SK-N-SH treated with all-trans-retinoic acid at 6 μM for 48 hours (cell line): ENCODE measurements around the gene CEP164.

Source experiments
- ATAC-seq: fragments of 200-7000 bp; cut with Tn5 transposase; 3 replicates; pipeline ENCODE4 v1.9.1; 2020; ENCODE audit warnings: mild to moderate bottlenecking, moderate library complexity
- ARNTL ChIP-seq: fragments of 450-650 bp; formaldehyde crosslinking; IDR thresholded peaks from 2 replicates; pipeline ENCODE4 v1.5.0; 2020; ENCODE audit warnings: low read depth, mild to moderate bottlenecking, moderate library complexity, borderline replicate concordance
- BACH2 ChIP-seq: fragments of 250-450 bp; sonication (Bioruptor Pico); IDR thresholded peaks from 2 replicates; pipeline ENCODE4 v1.9.0; 2021; ENCODE audit warnings: mild to moderate bottlenecking, borderline replicate concordance
- CSDC2 ChIP-seq: fragments of 250-450 bp; sonication (Bioruptor Pico); IDR thresholded peaks from 2 replicates; pipeline ENCODE4 v1.5.0; 2020; ENCODE audit warnings: mild to moderate bottlenecking, moderate library complexity
- ESRRG ChIP-seq: fragments of 250-450 bp; sonication (Bioruptor Pico); IDR thresholded peaks from 2 replicates; pipeline ENCODE4 v1.6.1; 2021; ENCODE audit warnings: mild to moderate bottlenecking
- GLIS3 ChIP-seq: fragments of 250-450 bp; sonication (Bioruptor Pico); IDR thresholded peaks from 2 replicates; pipeline ENCODE4 v1.5.0; 2020; ENCODE audit warnings: mild to moderate bottlenecking, moderate library complexity
- ISL1 ChIP-seq: fragments of 250-450 bp; sonication (Bioruptor Pico); IDR thresholded peaks from 2 replicates; pipeline ENCODE4 v2.1.2; 2022; ENCODE audit warnings: mild to moderate bottlenecking, moderate library complexity
- OSR1 ChIP-seq: fragments of 250-450 bp; sonication (Bioruptor Pico); IDR thresholded peaks from 2 replicates; pipeline ENCODE4 v1.8.0; 2022; ENCODE audit warnings: moderate library complexity, mild to moderate bottlenecking, inconsistent platforms
- PPARA ChIP-seq: fragments of 250-450 bp; sonication (Bioruptor Pico); IDR thresholded peaks from 2 replicates; pipeline ENCODE4 v1.5.0; 2020; ENCODE audit warnings: mild to moderate bottlenecking, borderline replicate concordance
- RARB ChIP-seq: fragments of 250-450 bp; sonication (Bioruptor Pico); IDR thresholded peaks from 2 replicates; pipeline ENCODE4 v1.8.0; 2021; ENCODE audit warnings: mild to moderate bottlenecking, moderate library complexity
- SNAI2 ChIP-seq: fragments of 250-450 bp; sonication (Bioruptor Pico); IDR thresholded peaks from 2 replicates; pipeline ENCODE4 v1.5.0; 2020; ENCODE audit warnings: mild to moderate bottlenecking, moderate library complexity
- TCF4 ChIP-seq: fragments of 250-450 bp; sonication (Bioruptor Pico); IDR thresholded peaks from 2 replicates; pipeline ENCODE4 v1.8.0; 2021; ENCODE audit warnings: mild to moderate bottlenecking, moderate library complexity, borderline replicate concordance
- TOX ChIP-seq: fragments of 250-450 bp; sonication (Bioruptor Pico); IDR thresholded peaks from 2 replicates; pipeline ENCODE4 v1.8.0; 2021; ENCODE audit warnings: mild to moderate bottlenecking, moderate library complexity, borderline replicate concordance
- ZFP3 ChIP-seq: fragments of 250-450 bp; sonication (Bioruptor Pico); IDR thresholded peaks from 2 replicates; pipeline ENCODE4 v1.5.0; 2020; ENCODE audit warnings: mild to moderate bottlenecking, moderate library complexity
- ZFP30 ChIP-seq: fragments of 450-650 bp; formaldehyde crosslinking; IDR thresholded peaks from 2 replicates; pipeline ENCODE4 v1.5.0; 2022; ENCODE audit warnings: mild to moderate bottlenecking, moderate library complexity
- ZNF565 ChIP-seq: fragments of 450-650 bp; formaldehyde crosslinking; conservative IDR thresholded peaks from 2 replicates; pipeline ENCODE4 v1.5.0; 2020; ENCODE audit warnings: low read depth, mild to moderate bottlenecking, moderate library complexity
- ZNF70 ChIP-seq: fragments of 450-650 bp; formaldehyde crosslinking; IDR thresholded peaks from 2 replicates; pipeline ENCODE4 v1.5.0; 2020; ENCODE audit warnings: mild to moderate bottlenecking, moderate library complexity
- ZNF8 ChIP-seq: fragments of 450-650 bp; formaldehyde crosslinking; IDR thresholded peaks from 2 replicates; pipeline ENCODE4 v1.5.0; 2020; ENCODE audit warnings: mild to moderate bottlenecking, moderate library complexity
- TF ChIP-seq, protein P1 (sequence below): fragments of 250-450 bp; sonication (Bioruptor Pico); IDR thresholded peaks from 2 replicates; pipeline ENCODE4 v1.8.0; 2021; ENCODE audit warnings: low read depth, mild to moderate bottlenecking, moderate library complexity, borderline replicate concordance
- TF ChIP-seq, protein P2 (sequence below): fragments of 250-450 bp; sonication (Bioruptor Pico); IDR thresholded peaks from 2 replicates; pipeline ENCODE4 v1.5.1; 2021; ENCODE audit warnings: mild to moderate bottlenecking, moderate library complexity
- TF ChIP-seq, protein P3 (sequence below): fragments of 250-450 bp; sonication (Bioruptor Pico); IDR thresholded peaks from 2 replicates; pipeline ENCODE4 v1.5.0; 2020; ENCODE audit warnings: mild to moderate bottlenecking, moderate library complexity
- TF ChIP-seq, protein P4 (sequence below): fragments of 250-450 bp; sonication (Bioruptor Pico); IDR thresholded peaks from 2 replicates; pipeline ENCODE4 v1.8.0; 2020; ENCODE audit warnings: mild to moderate bottlenecking, moderate library complexity, borderline replicate concordance
- TF ChIP-seq, protein P5 (sequence below): fragments of 250-450 bp; sonication (Bioruptor Pico); IDR thresholded peaks from 2 replicates; pipeline ENCODE4 v1.5.1; 2020; ENCODE audit warnings: low read depth, mild to moderate bottlenecking, moderate library complexity

The CEP164 gene

GRCh38 chr11:117409511-117409910 lies 81.9 kb downstream of the CEP164 start:
- TF ChIP-seq ARNTL (CRISPR knock-in tag) (no peak), ESRRG (no peak), ZFP30 (CRISPR knock-in tag) (no peak), ZNF8 (CRISPR knock-in tag) (no peak), CSDC2 (CRISPR knock-in tag) (no peak), RARB (CRISPR knock-in tag) (no peak), ISL1 (CRISPR knock-in tag) (no peak), TCF4 (CRISPR knock-in tag) (no peak), TOX (no peak), PPARA (CRISPR knock-in tag) (no peak), ZNF70 (CRISPR knock-in tag) (no peak), ZFP3 (no peak), SNAI2 (CRISPR knock-in tag) (no peak), OSR1 (CRISPR knock-in tag) (no peak), ZNF565 (CRISPR knock-in tag) (no peak)
- TF ChIP-seq, protein P1, sequence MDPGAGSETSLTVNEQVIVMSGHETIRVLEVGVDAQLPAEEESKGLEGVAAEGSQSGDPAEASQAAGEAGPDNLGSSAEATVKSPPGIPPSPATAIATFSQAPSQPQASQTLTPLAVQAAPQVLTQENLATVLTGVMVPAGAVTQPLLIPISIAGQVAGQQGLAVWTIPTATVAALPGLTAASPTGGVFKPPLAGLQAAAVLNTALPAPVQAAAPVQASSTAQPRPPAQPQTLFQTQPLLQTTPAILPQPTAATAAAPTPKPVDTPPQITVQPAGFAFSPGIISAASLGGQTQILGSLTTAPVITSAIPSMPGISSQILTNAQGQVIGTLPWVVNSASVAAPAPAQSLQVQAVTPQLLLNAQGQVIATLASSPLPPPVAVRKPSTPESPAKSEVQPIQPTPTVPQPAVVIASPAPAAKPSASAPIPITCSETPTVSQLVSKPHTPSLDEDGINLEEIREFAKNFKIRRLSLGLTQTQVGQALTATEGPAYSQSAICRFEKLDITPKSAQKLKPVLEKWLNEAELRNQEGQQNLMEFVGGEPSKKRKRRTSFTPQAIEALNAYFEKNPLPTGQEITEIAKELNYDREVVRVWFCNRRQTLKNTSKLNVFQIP (CRISPR knock-in tag), result no peak
- TF ChIP-seq, protein P2, sequence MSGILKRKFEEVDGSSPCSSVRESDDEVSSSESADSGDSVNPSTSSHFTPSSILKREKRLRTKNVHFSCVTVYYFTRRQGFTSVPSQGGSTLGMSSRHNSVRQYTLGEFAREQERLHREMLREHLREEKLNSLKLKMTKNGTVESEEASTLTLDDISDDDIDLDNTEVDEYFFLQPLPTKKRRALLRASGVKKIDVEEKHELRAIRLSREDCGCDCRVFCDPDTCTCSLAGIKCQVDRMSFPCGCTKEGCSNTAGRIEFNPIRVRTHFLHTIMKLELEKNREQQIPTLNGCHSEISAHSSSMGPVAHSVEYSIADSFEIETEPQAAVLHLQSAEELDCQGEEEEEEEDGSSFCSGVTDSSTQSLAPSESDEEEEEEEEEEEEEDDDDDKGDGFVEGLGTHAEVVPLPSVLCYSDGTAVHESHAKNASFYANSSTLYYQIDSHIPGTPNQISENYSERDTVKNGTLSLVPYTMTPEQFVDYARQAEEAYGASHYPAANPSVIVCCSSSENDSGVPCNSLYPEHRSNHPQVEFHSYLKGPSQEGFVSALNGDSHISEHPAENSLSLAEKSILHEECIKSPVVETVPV (CRISPR knock-in tag), result no peak
- TF ChIP-seq, protein P3, sequence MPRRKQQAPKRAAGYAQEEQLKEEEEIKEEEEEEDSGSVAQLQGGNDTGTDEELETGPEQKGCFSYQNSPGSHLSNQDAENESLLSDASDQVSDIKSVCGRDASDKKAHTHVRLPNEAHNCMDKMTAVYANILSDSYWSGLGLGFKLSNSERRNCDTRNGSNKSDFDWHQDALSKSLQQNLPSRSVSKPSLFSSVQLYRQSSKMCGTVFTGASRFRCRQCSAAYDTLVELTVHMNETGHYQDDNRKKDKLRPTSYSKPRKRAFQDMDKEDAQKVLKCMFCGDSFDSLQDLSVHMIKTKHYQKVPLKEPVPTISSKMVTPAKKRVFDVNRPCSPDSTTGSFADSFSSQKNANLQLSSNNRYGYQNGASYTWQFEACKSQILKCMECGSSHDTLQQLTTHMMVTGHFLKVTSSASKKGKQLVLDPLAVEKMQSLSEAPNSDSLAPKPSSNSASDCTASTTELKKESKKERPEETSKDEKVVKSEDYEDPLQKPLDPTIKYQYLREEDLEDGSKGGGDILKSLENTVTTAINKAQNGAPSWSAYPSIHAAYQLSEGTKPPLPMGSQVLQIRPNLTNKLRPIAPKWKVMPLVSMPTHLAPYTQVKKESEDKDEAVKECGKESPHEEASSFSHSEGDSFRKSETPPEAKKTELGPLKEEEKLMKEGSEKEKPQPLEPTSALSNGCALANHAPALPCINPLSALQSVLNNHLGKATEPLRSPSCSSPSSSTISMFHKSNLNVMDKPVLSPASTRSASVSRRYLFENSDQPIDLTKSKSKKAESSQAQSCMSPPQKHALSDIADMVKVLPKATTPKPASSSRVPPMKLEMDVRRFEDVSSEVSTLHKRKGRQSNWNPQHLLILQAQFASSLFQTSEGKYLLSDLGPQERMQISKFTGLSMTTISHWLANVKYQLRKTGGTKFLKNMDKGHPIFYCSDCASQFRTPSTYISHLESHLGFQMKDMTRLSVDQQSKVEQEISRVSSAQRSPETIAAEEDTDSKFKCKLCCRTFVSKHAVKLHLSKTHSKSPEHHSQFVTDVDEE (CRISPR knock-in tag), result no peak
- TF ChIP-seq, protein P4, sequence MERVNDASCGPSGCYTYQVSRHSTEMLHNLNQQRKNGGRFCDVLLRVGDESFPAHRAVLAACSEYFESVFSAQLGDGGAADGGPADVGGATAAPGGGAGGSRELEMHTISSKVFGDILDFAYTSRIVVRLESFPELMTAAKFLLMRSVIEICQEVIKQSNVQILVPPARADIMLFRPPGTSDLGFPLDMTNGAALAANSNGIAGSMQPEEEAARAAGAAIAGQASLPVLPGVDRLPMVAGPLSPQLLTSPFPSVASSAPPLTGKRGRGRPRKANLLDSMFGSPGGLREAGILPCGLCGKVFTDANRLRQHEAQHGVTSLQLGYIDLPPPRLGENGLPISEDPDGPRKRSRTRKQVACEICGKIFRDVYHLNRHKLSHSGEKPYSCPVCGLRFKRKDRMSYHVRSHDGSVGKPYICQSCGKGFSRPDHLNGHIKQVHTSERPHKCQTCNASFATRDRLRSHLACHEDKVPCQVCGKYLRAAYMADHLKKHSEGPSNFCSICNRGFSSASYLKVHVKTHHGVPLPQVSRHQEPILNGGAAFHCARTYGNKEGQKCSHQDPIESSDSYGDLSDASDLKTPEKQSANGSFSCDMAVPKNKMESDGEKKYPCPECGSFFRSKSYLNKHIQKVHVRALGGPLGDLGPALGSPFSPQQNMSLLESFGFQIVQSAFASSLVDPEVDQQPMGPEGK (CRISPR knock-in tag), result no peak
- TF ChIP-seq, protein P5, sequence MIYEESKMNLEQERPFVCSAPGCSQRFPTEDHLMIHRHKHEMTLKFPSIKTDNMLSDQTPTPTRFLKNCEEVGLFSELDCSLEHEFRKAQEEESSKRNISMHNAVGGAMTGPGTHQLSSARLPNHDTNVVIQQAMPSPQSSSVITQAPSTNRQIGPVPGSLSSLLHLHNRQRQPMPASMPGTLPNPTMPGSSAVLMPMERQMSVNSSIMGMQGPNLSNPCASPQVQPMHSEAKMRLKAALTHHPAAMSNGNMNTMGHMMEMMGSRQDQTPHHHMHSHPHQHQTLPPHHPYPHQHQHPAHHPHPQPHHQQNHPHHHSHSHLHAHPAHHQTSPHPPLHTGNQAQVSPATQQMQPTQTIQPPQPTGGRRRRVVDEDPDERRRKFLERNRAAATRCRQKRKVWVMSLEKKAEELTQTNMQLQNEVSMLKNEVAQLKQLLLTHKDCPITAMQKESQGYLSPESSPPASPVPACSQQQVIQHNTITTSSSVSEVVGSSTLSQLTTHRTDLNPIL (CRISPR knock-in tag), result no peak
- no peak for ATAC-seq

GRCh38 chr11:117410238-117410637 lies 82.6 kb downstream of the CEP164 start:
- no peak for ATAC-seq
- TF ChIP-seq SNAI2 (CRISPR knock-in tag) (no peak), BACH2 (CRISPR knock-in tag) (no peak), TOX (no peak), RARB (CRISPR knock-in tag) (no peak), ZFP30 (CRISPR knock-in tag) (no peak), ESRRG (no peak), GLIS3 (CRISPR knock-in tag) (no peak), ISL1 (CRISPR knock-in tag) (no peak), ZNF70 (CRISPR knock-in tag) (no peak), ZNF565 (CRISPR knock-in tag) (no peak), TCF4 (CRISPR knock-in tag) (no peak)
- TF ChIP-seq, protein P2 (CRISPR knock-in tag), result no peak
- TF ChIP-seq, protein P4 (CRISPR knock-in tag), result no peak
- TF ChIP-seq, all 23 proteins: peak for 0
